Fibroblast of the aortic adventitia (primary cell): ENCODE data around the gene CHCHD6. TPM values are rescaled to one million over a fixed set of nuclear protein-coding genes. Genes with fewer than 3 reads are reported as not detected.

Experiments used
- DNase-seq: peaks from one replicate; pipeline ENCODE4 v3.0.0-alpha.2; 2010; ENCODE audit warnings: low read depth
- H3K4me3 ChIP-seq: 2 replicates; pipeline ENCODE4 v1.5.1; 2011; ENCODE audit warnings: low read depth, mild to moderate bottlenecking, control low read depth, low read length, moderate library complexity
- CTCF ChIP-seq: IDR thresholded peaks from 2 replicates; pipeline ENCODE4 v1.5.1; 2011; ENCODE audit warnings: mild to moderate bottlenecking, low read length, control low read depth, inconsistent platforms; ENCODE audit not compliant: insufficient read depth
- total RNA-seq: library from RNA; depleted of rRNA; stranded (reverse); fragments of >200 nt; gene quantifications from 2 replicates; pipeline ENCODE4 v1.2.3, GENCODE V29; 2012; ENCODE audit warnings: low replicate concordance

The CHCHD6 gene
- total RNA-seq, 1 donor: 10.8 TPM

DNA sequence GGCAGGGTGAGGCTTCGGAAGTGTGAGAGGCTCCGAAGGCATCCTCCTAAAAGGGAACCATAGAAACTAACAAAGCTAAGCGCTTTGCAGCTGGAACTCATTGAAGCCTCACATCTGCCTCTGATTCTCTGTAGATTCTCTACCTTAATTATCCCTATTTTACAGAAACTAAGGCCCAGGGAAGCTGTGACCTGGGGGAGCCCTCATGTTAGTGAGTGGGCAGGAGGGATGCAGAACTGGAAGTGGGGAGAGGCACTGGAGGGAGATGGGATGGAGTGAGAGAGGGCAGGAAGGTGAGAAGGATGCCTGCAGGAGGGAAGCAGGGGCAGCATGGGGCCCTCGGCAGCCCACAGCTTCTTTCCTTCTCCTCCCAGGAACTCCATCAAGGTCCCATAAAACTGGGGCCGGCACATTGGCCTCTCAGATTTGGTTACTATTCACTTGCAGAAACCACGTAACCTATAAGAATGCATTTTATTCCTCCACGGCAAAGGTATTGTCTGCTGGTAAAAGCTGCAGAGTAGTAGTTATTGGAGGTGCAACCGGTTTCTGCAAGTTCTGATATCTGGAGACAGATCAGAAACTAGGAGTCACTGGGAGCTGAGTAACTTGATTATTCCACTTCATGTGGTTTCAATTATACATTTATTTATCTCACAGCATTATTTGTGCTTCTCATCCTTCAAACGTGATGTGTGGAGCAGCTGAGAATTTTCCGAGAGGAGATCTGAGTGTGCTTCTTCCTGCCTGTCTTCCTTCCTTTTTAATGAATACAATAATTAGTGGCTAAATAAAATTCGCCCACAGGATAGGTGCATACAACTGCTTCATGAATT is 24.0 kb upstream of the CHCHD6 start:
- DNase-seq: no peak
- no peak for TF ChIP-seq CTCF
- no peak overlapping the region for H3K4me3 ChIP-seq

- no peak overlapping the region for H3K4me3 ChIP-seq
- TF ChIP-seq CTCF: no peak
- DNase-seq: no peak
These were observed 23.4 kb upstream of the CHCHD6 start for GRCh38 chr3:126680667-126681055.

DNA sequence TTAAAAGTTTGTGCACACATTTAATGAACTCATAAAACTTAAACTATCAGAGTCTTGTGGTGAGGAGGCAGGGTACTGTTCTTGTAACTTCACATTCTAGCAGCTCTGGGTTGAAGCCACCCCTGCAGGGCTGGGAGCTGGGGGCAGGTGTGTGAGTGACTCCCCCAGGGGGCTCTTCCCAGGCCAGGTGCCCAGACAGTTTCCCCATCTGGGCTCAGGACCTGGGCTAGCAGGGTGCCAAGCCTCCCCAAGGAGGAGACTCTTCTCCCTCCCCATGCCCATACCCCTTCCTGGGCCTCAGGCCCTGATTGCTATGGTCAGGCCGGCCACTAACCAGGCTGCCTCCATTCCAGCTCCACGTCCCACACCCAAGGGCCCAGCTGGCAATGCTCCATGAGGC is 22.0 kb upstream of the CHCHD6 start:
- no peak for DNase-seq
- no peak overlapping the region for H3K4me3 ChIP-seq
- no peak for TF ChIP-seq CTCF

DNA sequence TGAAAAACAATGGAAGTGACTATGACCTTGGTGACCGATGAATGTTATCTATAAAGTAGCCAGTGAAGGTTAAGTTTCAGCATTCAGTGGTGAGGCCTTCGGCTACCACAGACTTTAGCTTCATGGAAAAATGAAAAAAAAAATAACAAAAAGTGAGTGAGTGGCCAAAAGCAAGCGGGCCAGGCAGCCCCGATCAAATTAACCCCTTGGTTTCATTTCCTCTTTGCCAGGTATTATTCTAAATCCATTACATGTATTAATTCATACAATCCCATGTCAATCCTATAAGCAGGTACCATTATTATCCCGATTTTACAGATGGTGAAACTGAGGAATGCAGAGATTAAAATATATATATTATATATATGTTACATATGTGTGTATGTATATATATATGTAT is 21.0 kb upstream of the CHCHD6 start:
- TF ChIP-seq CTCF: no peak
- DNase-seq: no peak
- H3K4me3 ChIP-seq: no peak overlapping the region

GRCh38 chr3:126684218-126684751 is 19.8 kb upstream of the CHCHD6 start:
- peak; percentile 82 for DNase-seq
- no peak overlapping the region for H3K4me3 ChIP-seq
- TF ChIP-seq CTCF: no peak

DNA sequence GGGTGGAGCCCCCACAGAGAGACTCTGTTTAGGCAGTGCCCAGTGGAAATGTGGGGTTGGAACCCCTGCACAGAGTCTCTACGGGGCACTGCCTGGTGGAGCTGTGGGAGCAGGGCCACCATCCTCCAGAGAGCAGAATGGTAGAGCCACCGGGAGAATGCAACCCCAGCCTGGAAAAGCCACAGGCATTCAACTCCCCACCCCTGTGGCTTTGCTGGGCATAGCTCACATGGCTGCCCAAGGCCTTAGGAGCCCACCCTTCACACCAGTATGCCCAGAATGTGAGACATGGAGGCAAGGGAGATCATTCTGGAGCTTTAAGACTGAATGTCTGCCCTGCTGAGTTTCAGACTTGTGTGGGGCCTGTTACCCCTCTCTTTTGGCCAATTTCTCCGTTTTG is 19.0 kb upstream of the CHCHD6 start:
- no peak overlapping the region for H3K4me3 ChIP-seq
- TF ChIP-seq CTCF: no peak
- DNase-seq: peak; percentile 25
